ENCODE measurements around the gene OR5AC2. TPM values are rescaled to one million over a fixed set of nuclear protein-coding genes. Genes with fewer than 3 reads are reported as not detected.

OR5AC2 gene
- total and polyA plus RNA-seq, 7 experiments from 2014 or later: not detected

DNA sequence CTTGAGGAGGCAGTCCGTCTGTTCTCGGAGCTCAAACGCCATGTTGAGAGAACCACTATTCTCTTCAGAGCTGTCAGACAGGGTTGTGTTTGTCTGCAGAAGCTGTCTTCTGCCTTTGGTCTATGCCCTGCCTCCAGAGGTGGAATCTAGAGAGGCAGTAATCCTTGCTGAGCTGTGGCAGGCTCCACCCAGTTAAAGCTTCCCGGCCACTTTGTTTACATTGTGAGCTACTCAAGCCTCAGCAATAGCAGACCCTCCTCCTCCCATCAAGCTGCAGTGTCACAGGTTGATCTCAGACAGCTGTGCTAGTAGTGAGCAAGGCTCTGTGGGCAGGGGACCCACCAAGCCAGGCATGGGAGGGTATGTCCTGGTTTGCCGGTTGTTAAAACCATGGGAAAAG, 8.9 kb downstream of the OR5AC2 start:
- CTCF ChIA-PET: no interaction called here
- intact Hi-C loops (cut with micrococcal nuclease): no loop called here

DNA sequence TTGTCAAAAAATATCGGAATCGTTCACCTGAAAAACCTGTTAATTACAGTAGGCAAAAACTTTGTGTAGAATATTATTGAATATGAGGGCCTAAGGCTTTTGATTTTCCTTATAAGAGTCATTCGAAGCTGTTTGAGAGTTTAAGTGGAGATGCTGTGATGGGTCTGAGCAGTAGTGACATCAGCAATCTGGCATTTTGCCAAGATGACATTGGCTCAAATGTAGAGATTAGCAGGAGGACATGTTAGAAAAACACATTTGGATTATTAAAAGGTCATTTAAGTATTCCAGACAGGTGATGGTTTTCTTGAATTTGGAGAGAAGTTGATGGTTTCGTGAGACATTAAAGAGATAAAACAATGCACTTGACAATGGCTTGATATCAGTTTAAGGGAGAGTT, 12.9 kb downstream of the OR5AC2 start:
- Mint-ChIP-seq H3K4me1 (peaks cover 0 to 2% (median 0%) of the 10 kb centered on the region in 7 donors), H3K36me3 (no peaks in the 10 kb centered on the region), H3K4me3 (no peak overlapping the region), H3K27me3 (peaks cover 0 to 10% (median 5%) of the 10 kb centered on the region in 5 donors), H3K9me3 (peaks cover 0 to 3% (median 0%) of the 10 kb centered on the region in 11 donors), H3K27ac (no peak overlapping the region)
- Histone ChIP-seq H3K27ac (ENCODE audit: low read depth, low read length) (no peak overlapping the region), H3K36me3 (ENCODE audit: control insufficient read depth in 2 of 3, insufficient read depth in 3 of 3, low read length in 3 of 3) (no peaks in the 10 kb centered on the region), H3K4me1 (ENCODE audit: control insufficient read depth in 2 of 2, insufficient read depth in 2 of 2, low read length in 2 of 2) (no peaks in the 10 kb centered on the region), H3K4me3 (ENCODE audit: low read length) (no peak overlapping the region), H3K9me3 (ENCODE audit: control insufficient read depth in 2 of 3, low read length in 3 of 3) (no peaks in the 10 kb centered on the region), H3K27me3 (ENCODE audit: control insufficient read depth in 2 of 2, insufficient read depth in 2 of 2, low read length in 2 of 2) (no peaks in the 10 kb centered on the region)
- CTCF ChIA-PET: no interaction called here
- ATAC-seq (no peak), DNase-seq (no peak)
- POLR2A ChIA-PET: no interaction called here
- intact Hi-C loops (cut with micrococcal nuclease): no loop called here

More for the DNA sequence above, 8.9 kb downstream of the OR5AC2 start:
- Mint-ChIP-seq H3K4me1 (peaks cover 0 to 2% (median 0%) of the 10 kb centered on the region in 7 donors), H3K36me3 (no peaks in the 10 kb centered on the region), H3K27me3 (peaks cover 4 to 11% (median 7%) of the 10 kb centered on the region in 5 donors), H3K4me3 (no peak overlapping the region), H3K9me3 (peaks cover 0 to 19% (median 3%) of the 10 kb centered on the region in 11 donors), H3K27ac (no peak overlapping the region)
- Histone ChIP-seq H3K27me3 (ENCODE audit: control insufficient read depth in 2 of 2, insufficient read depth in 2 of 2, low read length in 2 of 2) (no peaks in the 10 kb centered on the region), H3K27ac (ENCODE audit: low read depth, low read length) (no peak overlapping the region), H3K4me1 (ENCODE audit: control insufficient read depth in 2 of 2, insufficient read depth in 2 of 2, low read length in 2 of 2) (no peaks in the 10 kb centered on the region), H3K9me3 (ENCODE audit: control insufficient read depth in 2 of 3, low read length in 3 of 3) (no peaks in the 10 kb centered on the region), H3K36me3 (ENCODE audit: control insufficient read depth in 2 of 3, insufficient read depth in 3 of 3, low read length in 3 of 3) (no peaks in the 10 kb centered on the region), H3K4me3 (ENCODE audit: low read length) (no peak overlapping the region)
- POLR2A ChIA-PET: no interaction called here
- DNase-seq (no peak), ATAC-seq (no peak)

DNA sequence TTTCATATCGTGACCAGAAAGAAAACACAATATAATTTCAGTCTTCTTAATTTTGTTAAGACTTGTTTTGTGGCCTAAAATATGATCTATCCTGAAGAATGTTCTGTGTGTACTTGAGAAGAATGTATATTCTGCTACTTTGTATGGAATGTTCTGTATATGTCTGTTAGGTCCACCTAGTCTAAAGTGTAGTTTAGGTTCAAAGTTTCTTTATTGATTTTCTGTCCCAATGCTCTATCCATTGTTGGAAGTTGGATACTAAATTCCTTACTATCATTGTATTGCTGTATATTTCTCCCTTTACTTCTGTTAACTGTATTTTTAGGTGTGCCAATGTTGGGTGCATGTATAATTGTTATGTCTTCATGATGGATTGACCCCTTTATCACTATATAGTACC, 21.2 kb downstream of the OR5AC2 start:
- ChIA-PET POLR2A (no interaction called here), CTCF (no interaction called here)
- intact Hi-C loops (cut with micrococcal nuclease): no loop called here
- Mint-ChIP-seq H3K9me3 (peaks cover 0 to 43% (median 8%) of the 10 kb centered on the region in 11 donors), H3K36me3 (no peaks in the 10 kb centered on the region), H3K27ac (no peak overlapping the region), H3K4me3 (no peak overlapping the region), H3K27me3 (peaks cover 0 to 13% (median 3%) of the 10 kb centered on the region in 5 donors), H3K4me1 (no peaks in the 10 kb centered on the region)
- no peak for DNase-seq
- Histone ChIP-seq H3K4me3 (ENCODE audit: low read length) (no peak overlapping the region), H3K27me3 (ENCODE audit: control insufficient read depth in 2 of 2, insufficient read depth in 2 of 2, low read length in 2 of 2) (no peaks in the 10 kb centered on the region), H3K4me1 (ENCODE audit: control insufficient read depth in 2 of 2, insufficient read depth in 2 of 2, low read length in 2 of 2) (no peaks in the 10 kb centered on the region), H3K27ac (ENCODE audit: low read depth, low read length) (no peak overlapping the region), H3K9me3 (ENCODE audit: control insufficient read depth in 2 of 3, low read length in 3 of 3) (peaks cover 0 to 5% (median 0%) of the 10 kb centered on the region in 3 experiments), H3K36me3 (ENCODE audit: control insufficient read depth in 2 of 3, insufficient read depth in 3 of 3, low read length in 3 of 3) (no peaks in the 10 kb centered on the region)
- ATAC-seq: no peak

DNA sequence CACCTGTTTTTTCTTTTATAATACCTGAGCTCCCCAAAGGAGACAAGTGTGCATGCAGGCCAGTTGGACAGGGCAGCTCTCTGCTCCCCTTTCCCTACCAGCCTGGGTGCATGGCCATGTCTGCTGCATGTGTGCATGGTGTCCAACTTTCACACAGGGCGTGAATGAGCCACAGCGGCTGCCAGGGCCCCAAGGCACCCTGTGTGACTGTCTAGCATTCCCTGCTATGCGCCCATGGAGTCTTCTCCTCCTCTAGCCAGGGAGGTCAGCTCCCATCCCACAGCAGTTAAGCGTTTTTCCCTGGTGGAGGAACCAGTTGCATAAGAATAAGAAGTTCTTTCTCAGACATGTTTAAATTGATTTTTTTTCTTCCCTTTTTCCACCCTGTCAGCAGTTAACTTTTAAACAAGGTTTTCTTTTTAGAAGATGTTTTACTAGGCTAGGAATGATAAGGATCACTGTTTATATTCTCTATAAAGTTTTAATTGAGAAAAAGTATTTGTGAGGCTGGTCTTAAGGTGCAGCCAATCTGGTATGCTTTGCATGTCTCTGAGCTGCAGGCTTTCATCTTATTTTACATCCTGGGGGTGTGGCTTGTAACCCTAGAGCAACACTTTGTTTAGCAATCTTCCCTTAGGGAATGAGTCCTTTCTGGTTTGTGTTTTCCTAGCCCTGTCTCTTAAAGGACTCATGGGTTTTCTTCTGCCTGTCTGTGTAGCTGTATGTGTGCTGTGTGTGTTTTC, 23.0 kb downstream of the OR5AC2 start:
- POLR2A ChIA-PET: no interaction called here
- Mint-ChIP-seq H3K9me3 (peaks cover 0 to 61% (median 12%) of the 10 kb centered on the region in 11 donors), H3K4me3 (no peak overlapping the region), H3K27me3 (peaks cover 0 to 19% (median 3%) of the 10 kb centered on the region in 5 donors), H3K27ac (no peak overlapping the region), H3K36me3 (no peaks in the 10 kb centered on the region), H3K4me1 (no peaks in the 10 kb centered on the region)
- Histone ChIP-seq H3K36me3 (ENCODE audit: control insufficient read depth in 2 of 3, insufficient read depth in 3 of 3, low read length in 3 of 3) (no peaks in the 10 kb centered on the region), H3K4me1 (ENCODE audit: control insufficient read depth in 2 of 2, insufficient read depth in 2 of 2, low read length in 2 of 2) (no peaks in the 10 kb centered on the region), H3K27ac (ENCODE audit: low read depth, low read length) (no peak overlapping the region), H3K27me3 (ENCODE audit: control insufficient read depth in 2 of 2, insufficient read depth in 2 of 2, low read length in 2 of 2) (no peaks in the 10 kb centered on the region), H3K4me3 (ENCODE audit: low read length) (no peak overlapping the region), H3K9me3 (ENCODE audit: control insufficient read depth in 2 of 3, low read length in 3 of 3) (peaks cover 0 to 5% (median 0%) of the 10 kb centered on the region in 3 experiments)
- ATAC-seq: no peak
- no peak for DNase-seq
- intact Hi-C loops (cut with micrococcal nuclease): no loop called here
- CTCF ChIA-PET: no interaction called here

DNA sequence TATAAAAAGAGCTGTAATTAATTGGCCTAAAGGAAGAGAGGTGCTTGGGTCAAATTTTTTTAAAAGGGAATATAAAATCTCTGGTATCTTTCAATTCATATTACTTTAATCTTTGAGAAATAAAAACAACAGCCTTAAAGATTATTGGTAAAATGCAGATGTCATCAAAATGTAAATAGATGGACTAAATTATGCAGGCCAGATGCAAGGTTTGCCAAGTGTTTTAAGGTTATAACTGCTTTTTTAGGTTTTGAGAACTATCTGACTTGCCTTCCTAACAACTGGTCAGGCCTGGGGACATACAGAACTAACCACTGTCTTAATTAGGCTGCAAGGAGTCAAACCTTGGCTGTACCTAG, 23.6 kb downstream of the OR5AC2 start:
- no peaks in the 10 kb centered on the region for H3K36me3 ChIP-seq (ENCODE audit: control insufficient read depth in 2 of 3, insufficient read depth in 3 of 3, low read length in 3 of 3)
- intact Hi-C loops (cut with micrococcal nuclease): no loop called here
- no peaks in the 10 kb centered on the region for H3K4me1 Mint-ChIP-seq
- no peak overlapping the region for H3K27ac Mint-ChIP-seq
- H3K27me3 ChIP-seq (ENCODE audit: control insufficient read depth in 2 of 2, insufficient read depth in 2 of 2, low read length in 2 of 2): no peaks in the 10 kb centered on the region
- H3K9me3 Mint-ChIP-seq: peaks cover 0 to 65% (median 12%) of the 10 kb centered on the region in 11 donors
- H3K4me3 Mint-ChIP-seq: no peak overlapping the region
- ChIA-PET CTCF (no interaction called here), POLR2A (no interaction called here)
- no peak for DNase-seq
- no peaks in the 10 kb centered on the region for H3K4me1 ChIP-seq (ENCODE audit: control insufficient read depth in 2 of 2, insufficient read depth in 2 of 2, low read length in 2 of 2)
- H3K36me3 Mint-ChIP-seq: no peaks in the 10 kb centered on the region
- H3K9me3 ChIP-seq (ENCODE audit: control insufficient read depth in 2 of 3, low read length in 3 of 3): peaks cover 0 to 5% (median 0%) of the 10 kb centered on the region in 3 experiments
- no peak for ATAC-seq
- no peak overlapping the region for H3K4me3 ChIP-seq (ENCODE audit: low read length)
- peaks cover 0 to 15% (median 6%) of the 10 kb centered on the region in 5 donors for H3K27me3 Mint-ChIP-seq
- H3K27ac ChIP-seq (ENCODE audit: low read depth, low read length): no peak overlapping the region

DNA sequence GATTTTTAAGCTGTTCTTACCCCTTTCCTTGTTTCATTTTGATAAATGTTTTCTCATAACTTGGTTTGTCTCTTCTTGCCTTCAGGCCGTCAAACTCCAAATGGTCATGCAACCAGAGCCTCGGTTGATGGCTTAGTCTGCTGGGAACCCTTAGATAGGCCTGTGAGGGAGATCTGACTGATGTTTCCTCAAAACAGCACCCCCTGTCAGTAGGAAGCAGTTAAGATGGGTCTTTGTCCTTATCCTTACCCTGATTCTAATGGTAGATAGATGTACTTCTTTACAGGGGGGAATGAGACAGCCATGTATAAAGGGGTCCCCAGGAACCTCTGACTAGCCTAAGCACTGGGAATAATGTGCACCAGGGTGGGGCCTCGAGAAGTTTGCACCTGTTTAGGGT, 27.3 kb downstream of the OR5AC2 start:
- Histone ChIP-seq H3K4me3 (ENCODE audit: low read length) (no peak overlapping the region), H3K27ac (ENCODE audit: low read depth, low read length) (no peak overlapping the region), H3K36me3 (ENCODE audit: control insufficient read depth in 2 of 3, insufficient read depth in 3 of 3, low read length in 3 of 3) (no peaks in the 10 kb centered on the region), H3K9me3 (ENCODE audit: control insufficient read depth in 2 of 3, low read length in 3 of 3) (peaks cover 0 to 5% (median 0%) of the 10 kb centered on the region in 3 experiments), H3K27me3 (ENCODE audit: control insufficient read depth in 2 of 2, insufficient read depth in 2 of 2, low read length in 2 of 2) (no peaks in the 10 kb centered on the region), H3K4me1 (ENCODE audit: control insufficient read depth in 2 of 2, insufficient read depth in 2 of 2, low read length in 2 of 2) (no peaks in the 10 kb centered on the region)
- DNase-seq: no peak
- Mint-ChIP-seq H3K4me3 (no peak overlapping the region), H3K27me3 (peaks cover 0 to 29% (median 17%) of the 10 kb centered on the region in 5 donors), H3K36me3 (peaks cover 0 to 6% (median 0%) of the 10 kb centered on the region in 5 donors), H3K4me1 (no peaks in the 10 kb centered on the region), H3K9me3 (peaks cover 0 to 71% (median 14%) of the 10 kb centered on the region in 11 donors), H3K27ac (no peak overlapping the region)
- intact Hi-C loops (cut with micrococcal nuclease): no loop called here
- ChIA-PET CTCF (no interaction called here), POLR2A (no interaction called here)
- ATAC-seq: no peak

DNA sequence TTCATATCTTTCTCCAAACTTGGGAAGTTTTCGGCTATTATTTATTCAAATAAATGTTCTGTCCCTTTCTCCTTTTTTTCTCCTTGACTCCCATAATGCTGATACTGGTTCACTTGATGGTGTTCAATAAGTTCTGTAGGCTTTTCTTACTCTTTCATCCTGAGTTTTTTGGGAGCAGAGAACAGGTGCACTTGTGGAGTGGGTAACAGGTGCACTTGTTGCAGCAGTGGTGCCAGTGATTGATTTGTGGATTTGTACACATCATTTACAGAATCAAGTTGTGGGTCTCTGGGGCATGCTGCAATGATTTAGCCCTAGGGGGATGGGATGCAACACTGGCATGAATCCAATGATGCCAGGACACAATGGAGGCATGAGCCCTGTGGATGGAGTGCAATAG, 28.7 kb downstream of the OR5AC2 start:
- no peak overlapping the region for H3K27ac Mint-ChIP-seq
- ChIA-PET POLR2A (no interaction called here), CTCF (interaction anchor here (0.7 kb wide), 1 partner anchor 27 kb away, joined by 3 read pairs; no protein-coding TSS in a partner anchor)
- H3K4me3 Mint-ChIP-seq: no peak overlapping the region
- intact Hi-C loops (cut with micrococcal nuclease): no loop called here
- H3K27ac ChIP-seq (ENCODE audit: low read depth, low read length): no peak overlapping the region
- DNase-seq (no peak), ATAC-seq (no peak)
- no peaks in the 10 kb centered on the region for H3K4me1 Mint-ChIP-seq
- H3K9me3 Mint-ChIP-seq: peaks cover 0 to 57% (median 14%) of the 10 kb centered on the region in 11 donors
- no peaks in the 10 kb centered on the region for H3K27me3 ChIP-seq (ENCODE audit: control insufficient read depth in 2 of 2, insufficient read depth in 2 of 2, low read length in 2 of 2)
- peaks cover 0 to 29% (median 17%) of the 10 kb centered on the region in 5 donors for H3K27me3 Mint-ChIP-seq
- no peaks in the 10 kb centered on the region for H3K36me3 ChIP-seq (ENCODE audit: control insufficient read depth in 2 of 3, insufficient read depth in 3 of 3, low read length in 3 of 3)
- H3K4me1 ChIP-seq (ENCODE audit: control insufficient read depth in 2 of 2, insufficient read depth in 2 of 2, low read length in 2 of 2): no peaks in the 10 kb centered on the region
- peaks cover 0 to 6% (median 0%) of the 10 kb centered on the region in 5 donors for H3K36me3 Mint-ChIP-seq
- H3K9me3 ChIP-seq (ENCODE audit: control insufficient read depth in 2 of 3, low read length in 3 of 3): peaks cover 0 to 5% (median 0%) of the 10 kb centered on the region in 3 experiments
- no peak overlapping the region for H3K4me3 ChIP-seq (ENCODE audit: low read length)

Data from naive thymus-derived CD4-positive, alpha-beta T cell (primary cell).